CD14-positive monocyte (primary cell): ENCODE data around the gene PSORS1C1. TPM values are rescaled to one million over a fixed set of nuclear protein-coding genes. Genes with fewer than 3 reads are reported as not detected.

Source experiments
- DNase-seq, 3 donors: peaks; one replicate each; pipeline ENCODE4 v3.0.0-alpha.2; 2011 to 2022
- H2AFZ ChIP-seq: 2 replicates; pipeline ENCODE4 v1.6.0; 2012; ENCODE audit warnings: mild to moderate bottlenecking, low read depth, low read length, inconsistent platforms; ENCODE audit not compliant: insufficient read depth, poor library complexity, severe bottlenecking
- H3K27ac ChIP-seq, 2 donors: 1 replicate in 1 of 2; 2 replicates in 1 of 2; pipeline ENCODE4 v1.5.1; 2012 to 2013; ENCODE audit warnings: low read length in 2 of 2, control low read depth in 1 of 2, inconsistent platforms in 1 of 2, low read depth in 1 of 2, mild to moderate bottlenecking in 1 of 2
- H3K27me3 ChIP-seq, 2 donors: one replicate each; pipeline versions ENCODE4 v1.6.0 to v1.6.1; 2011 to 2013; ENCODE audit warnings: low read length in 2 of 2; ENCODE audit not compliant: control insufficient read depth in 2 of 2, insufficient read depth in 2 of 2
- H3K36me3 ChIP-seq, 2 donors: replicated peaks in 1 of 2; 1 replicate in 1 of 2; 2 replicates in 1 of 2; pipeline versions ENCODE4 v1.5.1 to v1.6.1; 2012 to 2013; ENCODE audit warnings: low read length in 2 of 2, control low read depth in 1 of 2, inconsistent platforms in 1 of 2, mild to moderate bottlenecking in 1 of 2; ENCODE audit not compliant: insufficient read depth in 2 of 2, control insufficient read depth in 1 of 2
- H3K4me1 ChIP-seq, 2 donors: 1 replicate in 1 of 2; 2 replicates in 1 of 2; pipeline versions ENCODE4 v1.5.1 to v1.6.1; 2012 to 2013; ENCODE audit warnings: low read length in 2 of 2, control low read depth in 1 of 2, inconsistent platforms in 1 of 2, mild to moderate bottlenecking in 1 of 2, moderate library complexity in 1 of 2; ENCODE audit not compliant: insufficient read depth in 2 of 2, control insufficient read depth in 1 of 2
- H3K4me2 ChIP-seq: replicated peaks from 2 replicates; pipeline ENCODE3; 2012; ENCODE audit warnings: low read length, moderate library complexity, mild to moderate bottlenecking; ENCODE audit not compliant: poor library complexity, severe bottlenecking; ENCODE audit errors: extremely low read depth
- H3K4me3 ChIP-seq, 3 experiments: fragments of 200-600 bp in 1 of 3; sonication (generic) in 1 of 3; replicated peaks in 1 of 3; 1 replicate in 2 of 3; 2 replicates in 1 of 3; pipeline ENCODE4 v1.5.1; 2011 to 2013; ENCODE audit warnings: low read length in 3 of 3, mild to moderate bottlenecking in 3 of 3, control low read depth in 2 of 3, low read depth in 2 of 3, inconsistent platforms in 1 of 3, moderate library complexity in 1 of 3
- H3K79me2 ChIP-seq: 2 replicates; pipeline ENCODE4 v1.6.0; 2012; ENCODE audit warnings: mild to moderate bottlenecking, control low read depth, inconsistent platforms, low read length, moderate library complexity; ENCODE audit not compliant: insufficient read depth
- H3K9ac ChIP-seq: 2 replicates; pipeline ENCODE4 v1.6.0; 2017; ENCODE audit warnings: low read length, mild to moderate bottlenecking; ENCODE audit not compliant: insufficient read depth, poor library complexity, severe bottlenecking
- H3K9me3 ChIP-seq, 2 donors: replicated peaks in 1 of 2; 1 replicate in 1 of 2; 2 replicates in 1 of 2; pipeline versions ENCODE4 v1.5.1 to v1.6.1; 2012 to 2013; ENCODE audit warnings: low read length in 2 of 2, control low read depth in 1 of 2; ENCODE audit not compliant: control insufficient read depth in 1 of 2, insufficient read depth in 1 of 2
- H4K20me1 ChIP-seq: 2 replicates; pipeline ENCODE4 v1.6.0; 2012; ENCODE audit warnings: mild to moderate bottlenecking, low read length, control low read depth, moderate library complexity; ENCODE audit not compliant: insufficient read depth
- H3K27ac Mint-ChIP-seq, 7 donors: one replicate each; pipeline ENCODE4 v1.8.0; 2020; ENCODE audit warnings: mild to moderate bottlenecking in 7 of 7, mixed read lengths in 7 of 7, moderate library complexity in 6 of 7, inconsistent platforms in 2 of 7
- H3K27me3 Mint-ChIP-seq, 3 donors: one replicate each; pipeline ENCODE4 v1.8.0; 2021 to 2022; ENCODE audit warnings: low read depth in 3 of 3, mild to moderate bottlenecking in 3 of 3, mixed read lengths in 3 of 3, moderate library complexity in 3 of 3, inconsistent platforms in 1 of 3
- H3K36me3 Mint-ChIP-seq, 2 donors: one replicate each; pipeline ENCODE4 v1.8.0; 2020; ENCODE audit warnings: mixed read lengths in 2 of 2, inconsistent platforms in 1 of 2, mild to moderate bottlenecking in 1 of 2
- H3K4me1 Mint-ChIP-seq: one replicate; pipeline ENCODE4 v1.8.0; 2020; ENCODE audit warnings: mild to moderate bottlenecking, mixed read lengths
- H3K4me3 Mint-ChIP-seq, 2 donors: one replicate each; pipeline ENCODE4 v1.8.0; 2020; ENCODE audit warnings: mild to moderate bottlenecking in 2 of 2, mixed read lengths in 2 of 2, moderate library complexity in 1 of 2
- H3K9me3 Mint-ChIP-seq, 7 donors: one replicate each; pipeline ENCODE4 v1.8.0; 2020 to 2022; ENCODE audit warnings: mixed read lengths in 7 of 7, mild to moderate bottlenecking in 6 of 7, moderate library complexity in 6 of 7, inconsistent platforms in 2 of 7
- CTCF ChIP-seq: fragments of 200-600 bp; IDR thresholded peaks from one replicate; pipeline ENCODE4 v1.8.0; 2022; ENCODE audit warnings: antibody characterized with exemption, mild to moderate bottlenecking
- WGBS: methylation state at CpG from one replicate; pipeline ENCODE4 v1.1.5; 2013; ENCODE audit warnings: missing lambda C conversion rate; ENCODE audit not compliant: insufficient coverage; 5-methylcytosine and 5-hydroxymethylcytosine counted together
- intact Hi-C, 2 donors: fragments of 100-400 bp; cut with micrococcal nuclease; formaldehyde crosslinking; loops; one replicate each; pipeline versions ENCODE4 v1.15.0 to v1.15.1; 2023
- polyA plus RNA-seq, 3 donors: library from polyadenylated mRNA; depleted of rRNA in 1 of 3; unstranded in 2 of 3; stranded (reverse) in 1 of 3; fragments of 300-500 nt in 2 of 3; fragments of >200 nt in 1 of 3; fragmentation: Illumina TruSeq in 2 of 3; gene quantifications; 1 replicate in 2 of 3; 2 replicates in 1 of 3; pipeline ENCODE4 v1.2.3, GENCODE V29; 2012 to 2021

The PSORS1C1 gene
- polyA plus RNA-seq, 3 donors, result not detected

- no peak overlapping the region for H2AFZ ChIP-seq
- H3K27ac ChIP-seq, result no peak overlapping the region
- H3K36me3 ChIP-seq, result peaks cover 15 to 30% of the 10 kb centered on the region in 2 donors
- H4K20me1 ChIP-seq, result no peaks in the 10 kb centered on the region
- H3K4me1 ChIP-seq, result peaks cover 0 to 6% of the 10 kb centered on the region in 2 donors
- H3K79me2 ChIP-seq, result no peaks in the 10 kb centered on the region
- no peak overlapping the region for H3K9ac ChIP-seq
- TF ChIP-seq CTCF, result no peak
- intact Hi-C loops, result no loop called here
- Mint-ChIP-seq H3K4me1 (peaks cover 6% of the 10 kb centered on the region), H3K27ac (no peak overlapping the region), H3K36me3 (peaks cover 14 to 18% of the 10 kb centered on the region in 2 donors), H3K27me3 (peaks cover 0 to 13% (median 2%) of the 10 kb centered on the region in 3 donors), H3K9me3 (peaks cover 0 to 3% (median 0%) of the 10 kb centered on the region in 7 donors), H3K4me3 (no peak overlapping the region)
- H3K9me3 ChIP-seq, result no peaks in the 10 kb centered on the region
- H3K4me3 ChIP-seq, result no peak overlapping the region
- 91% methylated on average over 13 of the region's 15 CpGs for WGBS
- DNase-seq, result no peak
- H3K4me2 ChIP-seq, result no peak overlapping the region
- H3K27me3 ChIP-seq, result peaks cover 0 to 3% of the 10 kb centered on the region in 2 donors
Measured at GRCh38 chr6:31140643-31141042, 26.0 kb downstream of the PSORS1C1 start.

- Histone ChIP-seq H3K36me3 (peaks cover 15 to 30% of the 10 kb centered on the region in 2 donors), H3K27ac (no peak overlapping the region), H3K4me2 (no peak overlapping the region), H3K4me3 (no peak overlapping the region), H3K27me3 (peaks cover 0 to 3% of the 10 kb centered on the region in 2 donors), H3K9me3 (no peaks in the 10 kb centered on the region), H3K9ac (no peak overlapping the region), H3K4me1 (peaks cover 0 to 6% of the 10 kb centered on the region in 2 donors), H4K20me1 (no peaks in the 10 kb centered on the region), H2AFZ (no peak overlapping the region), H3K79me2 (no peaks in the 10 kb centered on the region)
- Mint-ChIP-seq H3K4me3 (no peak overlapping the region), H3K9me3 (no peaks in the 10 kb centered on the region), H3K27ac (peak overlapping the region in 1 of 7 donors; percentile 6), H3K27me3 (peaks cover 0 to 13% (median 2%) of the 10 kb centered on the region in 3 donors), H3K4me1 (peaks cover 6% of the 10 kb centered on the region), H3K36me3 (peaks cover 22 to 25% of the 10 kb centered on the region in 2 donors)
- DNase-seq, result no peak
- 94% methylated on average over 2 of the region's 2 CpGs for WGBS
- intact Hi-C loops, result no loop called here
- no peak for TF ChIP-seq CTCF
Measured at GRCh38 chr6:31142361-31142761, 27.8 kb downstream of the PSORS1C1 start.
